ENCODE measurements around the gene PBLD. TPM values are rescaled to one million over a fixed set of nuclear protein-coding genes. Genes with fewer than 3 reads are reported as not detected.

The PBLD gene
- total RNA-seq, 1 experiment from 2014 or later: 5.6 TPM

- POLR2A ChIA-PET: no interaction called here
- Mint-ChIP-seq H3K27me3 (ENCODE audit: insufficient read depth, unreplicated experiment) (no peaks in the 10 kb centered on the region), H3K4me3 (ENCODE audit: unreplicated experiment) (no peak overlapping the region), H3K27ac (ENCODE audit: low read depth, unreplicated experiment) (no peak overlapping the region), H3K4me1 (ENCODE audit: insufficient read depth, unreplicated experiment) (no peaks in the 10 kb centered on the region), H3K9me3 (ENCODE audit: unreplicated experiment) (no peaks in the 10 kb centered on the region), H3K36me3 (ENCODE audit: insufficient read depth, unreplicated experiment) (no peaks in the 10 kb centered on the region)
- CTCF ChIA-PET: interaction anchor here (0.7 to 0.9 kb wide), 2 partner anchors 52 to 58 kb away, joined by 3 read pairs; no protein-coding TSS in a partner anchor
- DNase-seq (ENCODE audit: unreplicated experiment): no peak
- TF ChIP-seq, protein P1, sequence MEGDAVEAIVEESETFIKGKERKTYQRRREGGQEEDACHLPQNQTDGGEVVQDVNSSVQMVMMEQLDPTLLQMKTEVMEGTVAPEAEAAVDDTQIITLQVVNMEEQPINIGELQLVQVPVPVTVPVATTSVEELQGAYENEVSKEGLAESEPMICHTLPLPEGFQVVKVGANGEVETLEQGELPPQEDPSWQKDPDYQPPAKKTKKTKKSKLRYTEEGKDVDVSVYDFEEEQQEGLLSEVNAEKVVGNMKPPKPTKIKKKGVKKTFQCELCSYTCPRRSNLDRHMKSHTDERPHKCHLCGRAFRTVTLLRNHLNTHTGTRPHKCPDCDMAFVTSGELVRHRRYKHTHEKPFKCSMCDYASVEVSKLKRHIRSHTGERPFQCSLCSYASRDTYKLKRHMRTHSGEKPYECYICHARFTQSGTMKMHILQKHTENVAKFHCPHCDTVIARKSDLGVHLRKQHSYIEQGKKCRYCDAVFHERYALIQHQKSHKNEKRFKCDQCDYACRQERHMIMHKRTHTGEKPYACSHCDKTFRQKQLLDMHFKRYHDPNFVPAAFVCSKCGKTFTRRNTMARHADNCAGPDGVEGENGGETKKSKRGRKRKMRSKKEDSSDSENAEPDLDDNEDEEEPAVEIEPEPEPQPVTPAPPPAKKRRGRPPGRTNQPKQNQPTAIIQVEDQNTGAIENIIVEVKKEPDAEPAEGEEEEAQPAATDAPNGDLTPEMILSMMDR (IDR thresholded peaks at IDR 0.05; ENCODE audit: unreplicated experiment): no peak
- intact Hi-C loops (cut with micrococcal nuclease): no loop called here
- no TSS peak for BruUV-seq (replicated peaks)
Observed at GRCh38 chr10:68271196-68271882, 61.4 kb downstream of the PBLD start.

GRCh38 chr10:68269562-68270290, 63.0 kb downstream of the PBLD start:
- Mint-ChIP-seq H3K36me3 (ENCODE audit: insufficient read depth, unreplicated experiment) (no peaks in the 10 kb centered on the region), H3K27me3 (ENCODE audit: insufficient read depth, unreplicated experiment) (no peaks in the 10 kb centered on the region), H3K27ac (ENCODE audit: low read depth, unreplicated experiment) (no peak overlapping the region), H3K4me3 (ENCODE audit: unreplicated experiment) (no peak overlapping the region), H3K9me3 (ENCODE audit: unreplicated experiment) (peaks cover 2% of the 10 kb centered on the region), H3K4me1 (ENCODE audit: insufficient read depth, unreplicated experiment) (no peaks in the 10 kb centered on the region)
- POLR2A ChIA-PET: interaction anchor here (0.6 to 1.3 kb wide), 2 partner anchors 11 to 55 kb away, joined by 3 read pairs; no protein-coding TSS in a partner anchor
- CTCF ChIA-PET: interaction anchor here (0.9 kb wide), 1 partner anchor 32 kb away, joined by 4 read pairs; no protein-coding TSS in a partner anchor
- TF ChIP-seq, protein P1 (IDR thresholded peaks at IDR 0.05; ENCODE audit: unreplicated experiment): no peak
- no peak for DNase-seq (ENCODE audit: unreplicated experiment)
- no TSS peak for BruUV-seq (replicated peaks)
- intact Hi-C loops (cut with micrococcal nuclease): no loop called here

DNA sequence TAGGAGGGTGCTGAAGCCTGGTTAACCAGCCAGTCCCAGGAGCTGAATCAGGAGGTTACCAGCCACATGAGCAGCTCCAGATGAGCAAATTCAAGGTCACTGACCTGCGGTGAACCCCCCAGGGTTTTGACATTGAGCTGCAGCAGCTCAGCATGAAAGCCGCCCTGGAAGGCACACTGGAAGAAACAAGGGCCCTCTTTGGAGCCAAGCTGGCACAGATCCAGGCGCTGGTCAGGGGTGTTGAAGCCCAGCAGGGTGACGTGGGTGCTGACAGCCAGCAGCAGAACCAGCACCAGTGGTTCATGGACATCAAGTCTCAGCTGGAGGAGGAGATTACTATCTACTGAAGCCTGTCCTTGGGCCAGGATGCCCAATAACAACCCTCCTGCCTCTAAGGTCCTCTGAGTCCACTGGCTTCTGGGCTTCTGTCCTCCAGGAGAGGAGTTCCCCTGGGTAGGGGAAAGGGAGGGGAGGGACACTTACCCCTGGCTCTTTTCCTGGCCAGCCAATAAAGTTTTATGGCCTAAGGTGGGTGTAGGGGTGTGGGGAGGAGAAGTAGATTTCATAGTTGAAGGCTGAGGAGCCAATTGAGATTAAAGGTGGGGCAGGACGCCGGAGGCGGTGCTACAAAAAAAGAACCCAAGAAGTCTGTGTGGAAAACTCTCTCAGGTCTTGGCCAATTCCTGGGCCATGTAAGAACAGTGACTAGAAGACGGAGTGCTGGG, 71.4 kb downstream of the PBLD start:
- H3K4me1 Mint-ChIP-seq (ENCODE audit: insufficient read depth, unreplicated experiment): no peaks in the 10 kb centered on the region
- peaks cover 8% of the 10 kb centered on the region for H3K9me3 Mint-ChIP-seq (ENCODE audit: unreplicated experiment)
- H3K36me3 Mint-ChIP-seq (ENCODE audit: insufficient read depth, unreplicated experiment): peaks cover 6% of the 10 kb centered on the region
- intact Hi-C loops (cut with micrococcal nuclease): no loop called here
- no peak overlapping the region for H3K27ac Mint-ChIP-seq (ENCODE audit: low read depth, unreplicated experiment)
- ChIA-PET POLR2A (no interaction called here), CTCF (interaction anchor here (1.1 to 2.6 kb wide), 2 partner anchors 14 to 48 kb away, joined by 3 to 9 read pairs; no protein-coding TSS in a partner anchor)
- H3K4me3 Mint-ChIP-seq (ENCODE audit: unreplicated experiment): no peak overlapping the region
- DNase-seq (ENCODE audit: unreplicated experiment): no peak
- no TSS peak for BruUV-seq (replicated peaks)
- peaks cover 31% of the 10 kb centered on the region for H3K27me3 Mint-ChIP-seq (ENCODE audit: insufficient read depth, unreplicated experiment)
- TF ChIP-seq, protein P1 (IDR thresholded peaks at IDR 0.05; ENCODE audit: unreplicated experiment): no peak

- H3K27ac Mint-ChIP-seq (ENCODE audit: low read depth, unreplicated experiment): no peak overlapping the region
- intact Hi-C loops (cut with micrococcal nuclease): no loop called here
- BruUV-seq (replicated peaks): no TSS peak
- H3K27me3 Mint-ChIP-seq (ENCODE audit: insufficient read depth, unreplicated experiment): peaks cover 26% of the 10 kb centered on the region
- no peaks in the 10 kb centered on the region for H3K36me3 Mint-ChIP-seq (ENCODE audit: insufficient read depth, unreplicated experiment)
- ChIA-PET CTCF (interaction anchor here (0.6 to 1.2 kb wide), 5 partner anchors 31 to 316 kb away, joined by 3 to 4 read pairs (median 3); no protein-coding TSS in a partner anchor), POLR2A (no interaction called here)
- no peak overlapping the region for H3K4me3 Mint-ChIP-seq (ENCODE audit: unreplicated experiment)
- no peak for DNase-seq (ENCODE audit: unreplicated experiment)
- H3K4me1 Mint-ChIP-seq (ENCODE audit: insufficient read depth, unreplicated experiment): no peaks in the 10 kb centered on the region
- H3K9me3 Mint-ChIP-seq (ENCODE audit: unreplicated experiment): no peaks in the 10 kb centered on the region
- TF ChIP-seq, protein P1 (IDR thresholded peaks at IDR 0.05; ENCODE audit: unreplicated experiment): no peak
Observed at GRCh38 chr10:68253346-68253745, 79.4 kb downstream of the PBLD start.

All from MCF 10A (cell line).